CD4-positive, alpha-beta T cell treated with Interleukin-10 for 1 hour (primary cell): ENCODE data around the gene BTF3.

ENCODE experiments used
- DNase-seq: peaks from one replicate; pipeline ENCODE4 v3.0.0-alpha.2; 2020

BTF3 gene

GRCh38 chr5:73525606-73526203 lies 27.5 kb downstream of the BTF3 start:
- DNase-seq: no peak

GRCh38 chr5:73528248-73528647 lies 30.0 kb downstream of the BTF3 start:
- DNase-seq: no peak

GRCh38 chr5:73529081-73529480 lies 30.8 kb downstream of the BTF3 start:
- DNase-seq: no peak

- no peak for DNase-seq
Measured at GRCh38 chr5:73531356-73531755, 33.1 kb downstream of the BTF3 start.

- DNase-seq: no peak
Measured at GRCh38 chr5:73532195-73532594, 34.0 kb downstream of the BTF3 start.

GRCh38 chr5:73534011-73534644 lies 35.9 kb downstream of the BTF3 start:
- DNase-seq: no peak

GRCh38 chr5:73534971-73535370 lies 36.7 kb downstream of the BTF3 start:
- no peak for DNase-seq

GRCh38 chr5:73539730-73540129 lies 41.5 kb downstream of the BTF3 start:
- DNase-seq: no peak

GRCh38 chr5:73540192-73540591 lies 42.0 kb downstream of the BTF3 start:
- no peak for DNase-seq

GRCh38 chr5:73542020-73542419 lies 43.8 kb downstream of the BTF3 start:
- DNase-seq: no peak

GRCh38 chr5:73544429-73545402 lies 46.5 kb downstream of the BTF3 start:
- no peak for DNase-seq

GRCh38 chr5:73545403-73545779 lies 47.1 kb downstream of the BTF3 start:
- no peak for DNase-seq

- DNase-seq: no peak
Measured at GRCh38 chr5:73550016-73550415, 51.8 kb downstream of the BTF3 start.

- DNase-seq: no peak
Measured at GRCh38 chr5:73552642-73553041, 54.4 kb downstream of the BTF3 start.
